Measurements from ENCODE around the gene RPS6KC1. TPM values are rescaled to one million over a fixed set of nuclear protein-coding genes. Genes with fewer than 3 reads are reported as not detected.
"Not testable (repeated sequence)": the region's sequence is repeated elsewhere in the genome, so short reads cannot be mapped to it uniquely, and the experiment has no call there.

The RPS6KC1 gene
- total RNA-seq, 1 experiment from 2014 or later: 16.9 TPM

- not testable (repeated sequence) for H2BK5ac ChIP-seq (ENCODE audit: insufficient read length, low read length); H3K27ac ChIP-seq (ENCODE audit: insufficient read length, low read depth, low read length); H2BK120ac ChIP-seq (ENCODE audit: low read depth, low read length, poor library complexity, severe bottlenecking); H2BK20ac ChIP-seq (ENCODE audit: low read depth, low read length, poor library complexity, severe bottlenecking); H3K79me2 ChIP-seq (ENCODE audit: insufficient read depth, low read length); H3K18ac ChIP-seq (ENCODE audit: insufficient read length, low read depth, low read length); H3K4me1 ChIP-seq (ENCODE audit: insufficient read depth, low read length); H3K14ac ChIP-seq (ENCODE audit: insufficient read depth, low read length); H3K4me1 Mint-ChIP-seq; H3K27ac Mint-ChIP-seq; H4K91ac ChIP-seq (ENCODE audit: insufficient read length, low read depth, low read length); H2BK15ac ChIP-seq (ENCODE audit: low read depth, low read length); H3K27me3 ChIP-seq (ENCODE audit: insufficient read depth, low read length); DNase-seq; H3K9me3 ChIP-seq (ENCODE audit: control insufficient read depth, low read depth, low read length); H3K23ac ChIP-seq (ENCODE audit: insufficient read length, low read depth, low read length); H3K27me3 Mint-ChIP-seq (ENCODE audit: low read depth); H3K23me2 ChIP-seq (ENCODE audit: insufficient read length, low read depth, low read length, poor library complexity, severe bottlenecking); H4K5ac ChIP-seq (ENCODE audit: insufficient read length, low read depth, low read length); H2AK5ac ChIP-seq (ENCODE audit: insufficient read length, low read length); H4K8ac ChIP-seq (replicated peaks; ENCODE audit: insufficient read length, low read depth, low read length); H3T11ph ChIP-seq (ENCODE audit: low read length); H2AFZ ChIP-seq (ENCODE audit: low read length); H3K79me1 ChIP-seq (ENCODE audit: insufficient read depth, low read depth, low read length, poor library complexity, severe bottlenecking); H3K36me3 Mint-ChIP-seq (ENCODE audit: insufficient read depth in 1 of 3, low read depth in 3 of 3); H3K9ac ChIP-seq (ENCODE audit: extremely low read depth, insufficient read length, low read length); H4K20me1 ChIP-seq (ENCODE audit: control insufficient read depth, insufficient read depth, insufficient read length); H3K9me3 Mint-ChIP-seq; H3K4me3 Mint-ChIP-seq; H2BK12ac ChIP-seq (ENCODE audit: insufficient read length, low read depth, low read length); H3K4ac ChIP-seq (ENCODE audit: low read depth, low read length); H3K4me2 ChIP-seq (ENCODE audit: insufficient read depth, insufficient read length, low read length); H3K56ac ChIP-seq (ENCODE audit: insufficient read length, low read depth, low read length)
- WGBS (ENCODE audit: extremely low coverage, insufficient read length, low lambda C conversion rate): no CpG with 5 or more reads among the region's 4 CpGs
Observed at GRCh38 chr1:213117699-213118180, 66.7 kb downstream of the RPS6KC1 start.

Data from H9 (cell line).